ENCODE results near the gene TMEM132C.
A peak's percentile ranks its signal among the peaks of the same experiment; 100 is the strongest.
"Not testable (repeated sequence)": the region's sequence is repeated elsewhere in the genome, so short reads cannot be mapped to it uniquely, and the experiment has no call there.

The TMEM132C gene

GRCh38 chr12:128245905-128246304, 21.1 kb upstream of the TMEM132C start:
- Histone ChIP-seq H3K27me3 (replicated peaks in 2 of 5; ENCODE audit: control insufficient read depth in 4 of 5, insufficient read depth in 5 of 5, low read length in 4 of 5) (no peaks in the 10 kb centered on the region), H3K4me1 (ENCODE audit: control extremely low read depth in 1 of 4, control insufficient read depth in 4 of 4, insufficient read depth in 4 of 4, low read length in 3 of 4) (no peaks in the 10 kb centered on the region), H3K27ac (ENCODE audit: insufficient read depth in 1 of 2, low read depth in 1 of 2, low read length in 2 of 2, poor library complexity in 1 of 2, severe bottlenecking in 2 of 2) (no peak overlapping the region), H3K9me3 (ENCODE audit: control extremely low read depth in 1 of 5, control insufficient read depth in 4 of 5, insufficient read depth in 2 of 5, low read depth in 1 of 5, low read length in 4 of 5) (peaks cover 0 to 6% (median 0%) of the 10 kb centered on the region in 5 experiments), H3K36me3 (ENCODE audit: control insufficient read depth in 4 of 4, insufficient read depth in 4 of 4, low read length in 3 of 4) (no peaks in the 10 kb centered on the region), H3K4me3 (ENCODE audit: control insufficient read depth in 1 of 7, extremely low read depth in 1 of 7, insufficient read depth in 4 of 7, low read depth in 2 of 7, low read length in 6 of 7) (no peak overlapping the region)
- ChIA-PET POLR2A (no interaction called here), CTCF (interaction anchor here (0.6 to 1.6 kb wide), 2 partner anchors 14 to 129 kb away, joined by 3 to 5 read pairs; no protein-coding TSS in a partner anchor)
- DNase-seq: no peak
- 68% methylated on average over 7 of the region's 7 CpGs for WGBS (ENCODE audit: insufficient coverage)

- H3K27ac ChIP-seq (ENCODE audit: insufficient read depth in 1 of 2, low read depth in 1 of 2, low read length in 2 of 2, poor library complexity in 1 of 2, severe bottlenecking in 2 of 2): no peak overlapping the region
- WGBS (ENCODE audit: insufficient coverage): 81% methylated on average over 7 of the region's 8 CpGs
- DNase-seq: no peak
- H3K4me3 ChIP-seq (ENCODE audit: control insufficient read depth in 1 of 7, extremely low read depth in 1 of 7, insufficient read depth in 4 of 7, low read depth in 2 of 7, low read length in 6 of 7): no peak overlapping the region
- ChIA-PET POLR2A (no interaction called here), CTCF (no interaction called here)
- H3K27me3 ChIP-seq (replicated peaks in 2 of 5; ENCODE audit: control insufficient read depth in 4 of 5, insufficient read depth in 5 of 5, low read length in 4 of 5): no peaks in the 10 kb centered on the region
- H3K36me3 ChIP-seq (ENCODE audit: control insufficient read depth in 4 of 4, insufficient read depth in 4 of 4, low read length in 3 of 4): no peaks in the 10 kb centered on the region
- no peaks in the 10 kb centered on the region for H3K4me1 ChIP-seq (ENCODE audit: control extremely low read depth in 1 of 4, control insufficient read depth in 4 of 4, insufficient read depth in 4 of 4, low read length in 3 of 4)
- H3K9me3 ChIP-seq (ENCODE audit: control extremely low read depth in 1 of 5, control insufficient read depth in 4 of 5, insufficient read depth in 2 of 5, low read depth in 1 of 5, low read length in 4 of 5): peaks cover 0 to 6% (median 0%) of the 10 kb centered on the region in 5 experiments
Measured at GRCh38 chr12:128250096-128250495, 16.9 kb upstream of the TMEM132C start.

DNA sequence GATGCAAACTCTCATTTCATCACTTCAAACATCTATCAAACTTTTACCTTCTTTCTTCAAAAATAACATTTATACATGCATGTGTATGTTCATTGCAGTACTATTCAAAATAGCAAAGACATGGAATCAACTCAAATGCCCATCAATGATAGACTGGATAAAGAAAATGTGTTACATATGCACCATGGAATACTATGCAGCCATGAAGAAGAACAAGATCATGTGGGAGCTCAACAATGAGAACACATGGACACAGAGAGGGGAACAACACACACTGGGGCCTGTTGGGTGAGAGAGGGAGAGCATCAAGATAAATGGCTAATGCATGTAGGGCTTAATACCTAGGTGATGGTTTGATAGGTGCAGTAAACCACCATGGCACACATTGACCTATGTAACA, 13.1 kb upstream of the TMEM132C start:
- H3K4me1 ChIP-seq (ENCODE audit: control extremely low read depth in 1 of 4, control insufficient read depth in 4 of 4, insufficient read depth in 4 of 4, low read length in 3 of 4); POLR2A ChIA-PET; DNase-seq; H3K4me3 ChIP-seq (ENCODE audit: control insufficient read depth in 1 of 7, extremely low read depth in 1 of 7, insufficient read depth in 4 of 7, low read depth in 2 of 7, low read length in 6 of 7); H3K9me3 ChIP-seq (ENCODE audit: control extremely low read depth in 1 of 5, control insufficient read depth in 4 of 5, insufficient read depth in 2 of 5, low read depth in 1 of 5, low read length in 4 of 5); H3K27ac ChIP-seq (ENCODE audit: insufficient read depth in 1 of 2, low read depth in 1 of 2, low read length in 2 of 2, poor library complexity in 1 of 2, severe bottlenecking in 2 of 2); H3K27me3 ChIP-seq (replicated peaks in 2 of 5; ENCODE audit: control insufficient read depth in 4 of 5, insufficient read depth in 5 of 5, low read length in 4 of 5); H3K36me3 ChIP-seq (ENCODE audit: control insufficient read depth in 4 of 4, insufficient read depth in 4 of 4, low read length in 3 of 4); CTCF ChIA-PET: not testable (repeated sequence)

DNA sequence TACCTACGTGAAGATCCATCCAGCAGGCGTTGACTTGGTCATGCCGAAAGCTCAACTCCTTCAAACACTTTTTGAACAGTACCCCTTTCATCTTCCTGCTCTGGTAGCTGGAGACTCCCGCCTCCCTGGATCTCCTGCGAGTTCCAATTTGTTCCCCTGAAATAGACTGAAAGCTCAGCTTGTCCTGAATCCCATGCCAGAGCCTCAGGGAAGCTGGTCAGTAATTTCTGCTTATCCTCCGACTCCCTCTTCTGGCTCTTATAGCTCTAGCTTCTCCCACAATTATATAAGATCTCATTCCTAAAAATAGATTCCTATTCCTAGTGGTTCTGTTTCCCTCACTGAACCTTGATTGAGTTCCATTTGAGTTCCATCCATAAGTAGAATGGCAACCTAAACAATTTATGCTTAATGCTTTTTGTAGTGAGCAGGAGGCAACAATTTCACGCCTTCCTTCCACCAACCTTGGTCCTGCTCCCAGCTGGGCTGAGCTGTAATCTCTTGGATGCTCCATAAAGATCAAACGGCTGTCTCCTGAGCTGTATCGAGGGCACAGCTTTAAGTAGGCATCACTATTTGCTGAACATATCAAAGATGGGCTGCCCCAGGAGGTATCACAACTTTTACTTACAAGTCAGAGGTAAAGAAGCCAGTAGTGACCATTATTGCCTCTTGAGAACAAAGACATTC, 8.0 kb upstream of the TMEM132C start:
- ChIA-PET POLR2A (no interaction called here), CTCF (interaction anchor here (0.7 to 4.2 kb wide), 10 partner anchors 8 to 1655 kb away, joined by 3 to 26 read pairs (median 5); no protein-coding TSS in a partner anchor)
- WGBS (ENCODE audit: insufficient coverage): 57% methylated on average over 9 of the region's 9 CpGs
- Histone ChIP-seq H3K4me3 (ENCODE audit: control insufficient read depth in 1 of 7, extremely low read depth in 1 of 7, insufficient read depth in 4 of 7, low read depth in 2 of 7, low read length in 6 of 7) (no peak overlapping the region), H3K9me3 (ENCODE audit: control extremely low read depth in 1 of 5, control insufficient read depth in 4 of 5, insufficient read depth in 2 of 5, low read depth in 1 of 5, low read length in 4 of 5) (peaks cover 0 to 1% (median 0%) of the 10 kb centered on the region in 5 experiments), H3K36me3 (ENCODE audit: control insufficient read depth in 4 of 4, insufficient read depth in 4 of 4, low read length in 3 of 4) (no peaks in the 10 kb centered on the region), H3K27ac (ENCODE audit: insufficient read depth in 1 of 2, low read depth in 1 of 2, low read length in 2 of 2, poor library complexity in 1 of 2, severe bottlenecking in 2 of 2) (no peak overlapping the region), H3K27me3 (replicated peaks in 2 of 5; ENCODE audit: control insufficient read depth in 4 of 5, insufficient read depth in 5 of 5, low read length in 4 of 5) (peaks cover 2 to 10% (median 5%) of the 10 kb centered on the region in 5 experiments), H3K4me1 (ENCODE audit: control extremely low read depth in 1 of 4, control insufficient read depth in 4 of 4, insufficient read depth in 4 of 4, low read length in 3 of 4) (no peaks in the 10 kb centered on the region)
- no peak for DNase-seq

DNA sequence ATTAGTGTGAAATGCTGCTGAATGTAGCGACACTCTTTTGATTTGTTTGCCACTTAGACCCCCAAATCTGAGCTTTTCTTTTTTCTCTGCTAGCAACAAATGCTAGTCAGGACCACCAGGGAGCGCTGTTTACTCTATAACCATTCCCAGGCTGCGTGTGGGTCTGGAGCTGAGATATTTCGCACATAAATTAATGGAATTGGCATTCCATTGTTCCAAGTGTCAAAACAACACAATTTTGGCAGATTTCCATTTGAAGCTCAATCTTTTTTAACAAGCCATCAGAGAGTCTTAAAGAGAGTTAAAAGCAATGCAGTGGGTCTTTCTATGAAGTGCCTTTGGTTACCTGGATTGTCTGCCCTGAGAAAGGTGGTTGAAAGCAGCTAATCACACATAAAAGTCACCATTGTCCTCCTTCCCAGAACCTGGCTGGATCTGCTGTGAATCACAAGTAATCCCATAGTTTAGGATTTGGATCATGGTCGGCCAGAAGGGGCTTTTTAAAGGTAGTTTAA, 7.4 kb upstream of the TMEM132C start:
- 10% methylated on average over 3 of the region's 5 CpGs for WGBS (ENCODE audit: insufficient coverage)
- DNase-seq: peak; percentile 11 to 35 (median 17)
- CTCF ChIA-PET: interaction anchor here (0.7 to 4.2 kb wide), 9 partner anchors 9 to 1655 kb away, joined by 3 to 26 read pairs (median 5); no protein-coding TSS in a partner anchor

GRCh38 chr12:128261757-128262156, 5.2 kb upstream of the TMEM132C start:
- DNase-seq: no peak
- H3K9me3 ChIP-seq (ENCODE audit: control extremely low read depth in 1 of 5, control insufficient read depth in 4 of 5, insufficient read depth in 2 of 5, low read depth in 1 of 5, low read length in 4 of 5): peaks cover 0 to 7% (median 5%) of the 10 kb centered on the region in 5 experiments
- H3K4me1 ChIP-seq (ENCODE audit: control extremely low read depth in 1 of 4, control insufficient read depth in 4 of 4, insufficient read depth in 4 of 4, low read length in 3 of 4): peaks cover 0 to 2% (median 0%) of the 10 kb centered on the region in 4 experiments
- no peak overlapping the region for H3K27ac ChIP-seq (ENCODE audit: insufficient read depth in 1 of 2, low read depth in 1 of 2, low read length in 2 of 2, poor library complexity in 1 of 2, severe bottlenecking in 2 of 2)
- ChIA-PET CTCF (no interaction called here), POLR2A (no interaction called here)
- 96% methylated on average over 3 of the region's 3 CpGs for WGBS (ENCODE audit: insufficient coverage)
- no peak overlapping the region for H3K4me3 ChIP-seq (ENCODE audit: control insufficient read depth in 1 of 7, extremely low read depth in 1 of 7, insufficient read depth in 4 of 7, low read depth in 2 of 7, low read length in 6 of 7)
- H3K36me3 ChIP-seq (ENCODE audit: control insufficient read depth in 4 of 4, insufficient read depth in 4 of 4, low read length in 3 of 4): no peaks in the 10 kb centered on the region
- H3K27me3 ChIP-seq (replicated peaks in 2 of 5; ENCODE audit: control insufficient read depth in 4 of 5, insufficient read depth in 5 of 5, low read length in 4 of 5): peaks cover 5 to 37% (median 15%) of the 10 kb centered on the region in 5 experiments

More for the DNA sequence above, 7.4 kb upstream of the TMEM132C start:
- Histone ChIP-seq H3K36me3 (ENCODE audit: control insufficient read depth in 4 of 4, insufficient read depth in 4 of 4, low read length in 3 of 4) (no peaks in the 10 kb centered on the region), H3K4me3 (ENCODE audit: control insufficient read depth in 1 of 7, extremely low read depth in 1 of 7, insufficient read depth in 4 of 7, low read depth in 2 of 7, low read length in 6 of 7) (no peak overlapping the region), H3K9me3 (ENCODE audit: control extremely low read depth in 1 of 5, control insufficient read depth in 4 of 5, insufficient read depth in 2 of 5, low read depth in 1 of 5, low read length in 4 of 5) (peaks cover 0 to 6% (median 5%) of the 10 kb centered on the region in 5 experiments), H3K4me1 (ENCODE audit: control extremely low read depth in 1 of 4, control insufficient read depth in 4 of 4, insufficient read depth in 4 of 4, low read length in 3 of 4) (no peaks in the 10 kb centered on the region), H3K27ac (ENCODE audit: insufficient read depth in 1 of 2, low read depth in 1 of 2, low read length in 2 of 2, poor library complexity in 1 of 2, severe bottlenecking in 2 of 2) (no peak overlapping the region), H3K27me3 (replicated peaks in 2 of 5; ENCODE audit: control insufficient read depth in 4 of 5, insufficient read depth in 5 of 5, low read length in 4 of 5) (peaks cover 4 to 15% (median 10%) of the 10 kb centered on the region in 5 experiments)
- POLR2A ChIA-PET: no interaction called here

DNA sequence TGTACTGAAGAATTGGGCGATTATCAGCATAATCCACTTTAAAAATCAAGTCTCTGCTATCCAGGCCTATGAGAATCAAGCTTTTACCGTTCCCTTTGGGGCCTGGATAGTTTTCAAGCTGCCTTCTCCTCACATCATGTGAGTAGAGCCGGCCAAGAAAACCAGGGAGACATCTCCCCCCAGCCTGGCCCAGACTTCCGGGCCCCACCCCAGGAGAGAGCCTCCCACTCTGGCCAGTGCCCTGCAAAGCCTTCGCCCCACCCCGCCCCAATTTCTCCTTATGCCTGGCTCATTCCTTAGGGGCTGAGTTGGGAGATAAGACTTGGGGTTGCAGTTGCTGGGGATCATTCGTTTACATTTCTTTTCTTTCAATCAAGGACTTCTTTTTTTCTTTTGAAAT, 1.4 kb upstream of the TMEM132C start:
- peaks cover 0 to 7% (median 5%) of the 10 kb centered on the region in 5 experiments for H3K9me3 ChIP-seq (ENCODE audit: control extremely low read depth in 1 of 5, control insufficient read depth in 4 of 5, insufficient read depth in 2 of 5, low read depth in 1 of 5, low read length in 4 of 5)
- whole genome bisulfite sequencing (ENCODE audit: insufficient coverage): 38% methylated on average over 4 of the region's 7 CpGs
- H3K4me1 ChIP-seq (ENCODE audit: control extremely low read depth in 1 of 4, control insufficient read depth in 4 of 4, insufficient read depth in 4 of 4, low read length in 3 of 4): peaks cover 0 to 2% (median 0%) of the 10 kb centered on the region in 4 experiments
- ChIA-PET CTCF (no interaction called here), POLR2A (no interaction called here)
- no peak for DNase-seq
- H3K4me3 ChIP-seq (ENCODE audit: control insufficient read depth in 1 of 7, extremely low read depth in 1 of 7, insufficient read depth in 4 of 7, low read depth in 2 of 7, low read length in 6 of 7): no peak overlapping the region
- H3K36me3 ChIP-seq (ENCODE audit: control insufficient read depth in 4 of 4, insufficient read depth in 4 of 4, low read length in 3 of 4): no peaks in the 10 kb centered on the region
- no peak overlapping the region for H3K27ac ChIP-seq (ENCODE audit: insufficient read depth in 1 of 2, low read depth in 1 of 2, low read length in 2 of 2, poor library complexity in 1 of 2, severe bottlenecking in 2 of 2)
- H3K27me3 ChIP-seq (replicated peaks in 2 of 5; ENCODE audit: control insufficient read depth in 4 of 5, insufficient read depth in 5 of 5, low read length in 4 of 5): peaks cover 9 to 73% (median 35%) of the 10 kb centered on the region in 5 experiments
